ENCODE measurements around the gene LCA5.
A peak's percentile ranks its signal among the peaks of the same experiment; 100 is the strongest.

GRCh38 chr6:79570129-79571029 is 33.1 kb upstream of the LCA5 start:
- TF ChIP-seq CTCF (IDR thresholded peaks at IDR 0.05) (peak; percentile 80), TCF7L2 (IDR thresholded peaks at IDR 0.05; ENCODE audit: low read depth, low read length) (peak; percentile 74)
